Fibroblast of villous mesenchyme (primary cell): ENCODE measurements around the gene AVPR2. TPM values are rescaled to one million over a fixed set of nuclear protein-coding genes. Genes with fewer than 3 reads are reported as not detected.

Experiments used
- DNase-seq: peaks from one replicate; pipeline ENCODE4 v3.0.0-alpha.2; 2010; ENCODE audit warnings: low read depth
- H3K4me3 ChIP-seq: 2 replicates; pipeline ENCODE4 v1.5.1; 2011; ENCODE audit warnings: low read depth, mild to moderate bottlenecking, low read length
- CTCF ChIP-seq: IDR thresholded peaks from 2 replicates; pipeline ENCODE4 v1.5.1; 2012; ENCODE audit warnings: low read depth, mild to moderate bottlenecking, low read length; ENCODE audit not compliant: insufficient read depth
- total RNA-seq: library from RNA; depleted of rRNA; stranded (reverse); fragments of >200 nt; gene quantifications from 2 replicates; pipeline ENCODE4 v1.2.3, GENCODE V29; 2012

The AVPR2 gene
- total RNA-seq, 1 donor: not detected

GRCh38 chrX:153881281-153881680 lies 23.2 kb upstream of the AVPR2 start:
- H3K4me3 ChIP-seq: no peak overlapping the region
- DNase-seq: no peak

GRCh38 chrX:153882086-153882498 lies 22.4 kb upstream of the AVPR2 start:
- H3K4me3 ChIP-seq: no peak overlapping the region
- DNase-seq: peak; percentile 12
- TF ChIP-seq CTCF: no peak

More at GRCh38 chrX:153881281-153881680, 23.2 kb upstream of the AVPR2 start:
- no peak for TF ChIP-seq CTCF

GRCh38 chrX:153882557-153882956 lies 21.9 kb upstream of the AVPR2 start:
- TF ChIP-seq CTCF: no peak
- DNase-seq: no peak
- H3K4me3 ChIP-seq: no peak overlapping the region

GRCh38 chrX:153883163-153883843 lies 21.2 kb upstream of the AVPR2 start:
- TF ChIP-seq CTCF: no peak
- H3K4me3 ChIP-seq: no peak overlapping the region
- DNase-seq: no peak

- no peak for TF ChIP-seq CTCF
- H3K4me3 ChIP-seq: no peak overlapping the region
- DNase-seq: no peak
These were observed 20.3 kb upstream of the AVPR2 start for GRCh38 chrX:153884136-153884535.

GRCh38 chrX:153884590-153884989 lies 19.9 kb upstream of the AVPR2 start:
- DNase-seq: no peak
- no peak for TF ChIP-seq CTCF
- H3K4me3 ChIP-seq: no peak overlapping the region
